Calu3 (cell line): Measurements from ENCODE around the gene CDK6. TPM values are rescaled to one million over a fixed set of nuclear protein-coding genes. Genes with fewer than 3 reads are reported as not detected.

Experiments used
- BruUV-seq: library from RNA; stranded (reverse); fragments of 400-500 nt; replicated peaks from 2 replicates; lab custom pipeline; 2021; lab: Mats Ljungman, UMichigan
- CTCF ChIA-PET: fragments of 300-600 bp; sonication (Branson Sonifier 250); formaldehyde crosslinking; loops from one replicate; lab custom pipeline; 2022; ENCODE audit warnings: antibody characterized with exemption; lab: Charles Lee
- DNase-seq: peaks from one replicate; pipeline ENCODE4 v3.0.0; 2022
- H3K27ac Mint-ChIP-seq: one replicate; pipeline ENCODE4 v1.8.0; 2022; ENCODE audit warnings: mixed read lengths; ENCODE audit not compliant: unreplicated experiment
- H3K27me3 Mint-ChIP-seq: one replicate; pipeline ENCODE4 v1.8.0; 2022; ENCODE audit warnings: mixed read lengths; ENCODE audit not compliant: unreplicated experiment
- H3K36me3 Mint-ChIP-seq: one replicate; pipeline ENCODE4 v1.8.0; 2022; ENCODE audit warnings: mild to moderate bottlenecking, moderate library complexity, mixed read lengths; ENCODE audit not compliant: insufficient read depth, unreplicated experiment
- H3K4me1 Mint-ChIP-seq: one replicate; pipeline ENCODE4 v1.8.0; 2022; ENCODE audit warnings: mild to moderate bottlenecking, low read depth, mixed read lengths; ENCODE audit not compliant: unreplicated experiment
- H3K4me3 Mint-ChIP-seq: one replicate; pipeline ENCODE4 v1.8.0; 2022; ENCODE audit warnings: mild to moderate bottlenecking, low read depth, moderate library complexity, mixed read lengths; ENCODE audit not compliant: unreplicated experiment
- H3K9me3 Mint-ChIP-seq: one replicate; pipeline ENCODE4 v1.8.0; 2022; ENCODE audit warnings: low read depth, mixed read lengths; ENCODE audit not compliant: unreplicated experiment
- intact Hi-C: fragments of 100-400 bp; cut with micrococcal nuclease; formaldehyde crosslinking; loops from one replicate; pipeline ENCODE4 v1.10.0; 2022; ENCODE audit not compliant: unreplicated experiment
- total RNA-seq: library from RNA; stranded (reverse); gene quantifications from 2 replicates; pipeline ENCODE4 v1.2.3, GENCODE V29; 2022
- TF ChIP-seq, protein P1 (sequence below): fragments of 200-600 bp; IDR thresholded peaks from one replicate; pipeline ENCODE4 v1.8.0; 2022; ENCODE audit warnings: antibody characterized with exemption; ENCODE audit not compliant: unreplicated experiment

Gene CDK6
- total RNA-seq, 1 experiment from 2014 or later: 87.9 TPM

DNA sequence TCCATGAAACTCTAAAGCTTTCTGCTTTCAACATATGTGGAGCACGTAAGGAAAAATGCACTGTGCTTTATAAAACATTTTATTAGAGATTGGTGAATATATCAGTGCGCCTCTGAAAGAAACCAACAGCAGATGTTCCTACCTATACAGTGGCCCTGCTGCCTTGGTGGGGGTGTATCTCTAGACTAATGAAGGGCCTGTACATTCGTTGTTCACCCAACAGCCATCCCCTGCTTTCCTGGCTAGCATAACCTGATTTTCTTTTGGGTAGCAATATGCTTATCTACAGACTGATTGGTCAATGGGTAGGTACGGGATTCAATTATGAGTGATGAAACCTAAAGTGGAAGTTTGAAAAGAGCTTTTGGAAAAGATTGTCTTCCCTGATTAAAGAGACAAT, 126.5 kb downstream of the CDK6 start:
- Mint-ChIP-seq H3K36me3 (peaks cover 28% of the 10 kb centered on the region), H3K9me3 (no peaks in the 10 kb centered on the region), H3K4me1 (peaks cover 41% of the 10 kb centered on the region), H3K4me3 (no peak overlapping the region), H3K27ac (no peak overlapping the region), H3K27me3 (no peaks in the 10 kb centered on the region)
- no TSS peak for BruUV-seq
- no peak for DNase-seq
- CTCF ChIA-PET: interaction anchor here (1.0 kb wide), 1 partner anchor 12 kb away, joined by 5 read pairs; no protein-coding TSS in a partner anchor
- intact Hi-C loops: no loop called here
- TF ChIP-seq, protein P1, sequence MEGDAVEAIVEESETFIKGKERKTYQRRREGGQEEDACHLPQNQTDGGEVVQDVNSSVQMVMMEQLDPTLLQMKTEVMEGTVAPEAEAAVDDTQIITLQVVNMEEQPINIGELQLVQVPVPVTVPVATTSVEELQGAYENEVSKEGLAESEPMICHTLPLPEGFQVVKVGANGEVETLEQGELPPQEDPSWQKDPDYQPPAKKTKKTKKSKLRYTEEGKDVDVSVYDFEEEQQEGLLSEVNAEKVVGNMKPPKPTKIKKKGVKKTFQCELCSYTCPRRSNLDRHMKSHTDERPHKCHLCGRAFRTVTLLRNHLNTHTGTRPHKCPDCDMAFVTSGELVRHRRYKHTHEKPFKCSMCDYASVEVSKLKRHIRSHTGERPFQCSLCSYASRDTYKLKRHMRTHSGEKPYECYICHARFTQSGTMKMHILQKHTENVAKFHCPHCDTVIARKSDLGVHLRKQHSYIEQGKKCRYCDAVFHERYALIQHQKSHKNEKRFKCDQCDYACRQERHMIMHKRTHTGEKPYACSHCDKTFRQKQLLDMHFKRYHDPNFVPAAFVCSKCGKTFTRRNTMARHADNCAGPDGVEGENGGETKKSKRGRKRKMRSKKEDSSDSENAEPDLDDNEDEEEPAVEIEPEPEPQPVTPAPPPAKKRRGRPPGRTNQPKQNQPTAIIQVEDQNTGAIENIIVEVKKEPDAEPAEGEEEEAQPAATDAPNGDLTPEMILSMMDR: no peak

DNA sequence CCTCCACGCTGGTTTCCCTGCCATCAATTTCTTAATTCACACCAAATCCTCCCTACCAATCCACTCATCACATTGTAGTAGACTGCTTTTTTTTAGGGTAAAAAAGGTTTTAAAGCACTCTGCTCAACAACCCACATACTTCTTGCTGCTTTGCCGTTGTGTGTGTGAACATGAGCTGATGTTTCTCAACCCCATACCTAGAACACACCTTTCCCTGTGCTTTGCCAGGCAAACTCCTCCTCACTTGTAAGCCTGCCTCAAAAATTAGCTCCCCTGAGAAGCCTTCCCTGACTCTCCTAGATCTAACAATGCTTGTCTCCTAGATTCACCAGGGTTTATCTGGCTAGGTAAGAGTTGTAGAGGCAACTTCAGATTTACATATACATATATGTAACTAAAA, 127.2 kb downstream of the CDK6 start:
- H3K36me3 Mint-ChIP-seq: peaks cover 25% of the 10 kb centered on the region
- peak overlapping the region; percentile 89 for H3K27ac Mint-ChIP-seq
- CTCF ChIA-PET: interaction anchor here (1.0 kb wide), 1 partner anchor 11 kb away, joined by 5 read pairs; no protein-coding TSS in a partner anchor
- no peaks in the 10 kb centered on the region for H3K27me3 Mint-ChIP-seq
- H3K9me3 Mint-ChIP-seq: no peaks in the 10 kb centered on the region
- H3K4me3 Mint-ChIP-seq: no peak overlapping the region
- peaks cover 46% of the 10 kb centered on the region for H3K4me1 Mint-ChIP-seq
- BruUV-seq: no TSS peak
- intact Hi-C loops: no loop called here
- DNase-seq: no peak
- TF ChIP-seq, protein P1: no peak

DNA sequence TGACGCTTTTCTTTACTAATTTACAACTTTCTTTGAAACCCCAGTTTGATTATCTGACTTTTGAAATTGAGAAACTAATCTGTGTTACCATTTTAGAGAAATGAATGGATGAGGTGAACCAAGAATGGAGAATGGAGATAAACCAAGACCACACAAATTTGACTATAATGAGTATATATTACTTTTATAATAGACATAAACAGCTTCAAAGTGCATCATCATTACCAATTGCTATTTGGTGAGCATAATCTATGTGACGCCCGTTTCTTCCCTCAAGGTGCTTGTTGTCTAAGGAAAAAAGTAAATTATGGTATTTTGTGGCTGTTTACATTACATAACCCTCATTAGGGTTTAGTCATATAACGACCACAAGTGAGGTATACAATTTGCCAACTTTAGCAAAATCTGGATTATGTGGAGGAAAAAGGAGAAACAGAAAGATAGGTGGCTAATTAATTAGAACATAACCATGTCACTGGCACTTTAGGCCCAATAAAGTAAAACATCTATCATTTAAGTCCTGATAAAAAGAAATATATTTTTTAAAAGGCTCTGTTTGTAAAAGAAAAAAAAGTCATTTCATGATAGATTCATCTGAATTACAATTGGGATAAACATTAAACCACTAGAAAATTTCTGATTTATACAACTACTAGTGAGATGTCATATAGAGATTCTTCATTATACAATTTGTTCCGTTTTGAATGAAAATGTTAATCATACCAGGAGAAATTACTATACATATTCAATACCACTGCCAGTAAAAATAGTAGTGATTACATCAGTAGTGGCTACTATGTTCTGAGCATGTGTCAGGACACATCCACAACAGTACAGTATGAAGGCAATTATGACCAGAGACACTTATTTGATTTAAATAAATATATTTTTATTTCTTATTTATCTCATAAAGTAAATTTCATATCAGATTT, 128.0 kb downstream of the CDK6 start:
- no peak for DNase-seq
- no peaks in the 10 kb centered on the region for H3K27me3 Mint-ChIP-seq
- CTCF ChIA-PET: interaction anchor here (1.0 kb wide), 1 partner anchor 10 kb away, joined by 5 read pairs; no protein-coding TSS in a partner anchor
- H3K4me1 Mint-ChIP-seq: peaks cover 49% of the 10 kb centered on the region
- no peak overlapping the region for H3K4me3 Mint-ChIP-seq
- intact Hi-C loops: no loop called here
- no peaks in the 10 kb centered on the region for H3K9me3 Mint-ChIP-seq
- TF ChIP-seq, protein P1: no peak
- peaks cover 20% of the 10 kb centered on the region for H3K36me3 Mint-ChIP-seq
- TSS peak; percentile 95 for BruUV-seq
- peak overlapping the region; percentile 89 for H3K27ac Mint-ChIP-seq

DNA sequence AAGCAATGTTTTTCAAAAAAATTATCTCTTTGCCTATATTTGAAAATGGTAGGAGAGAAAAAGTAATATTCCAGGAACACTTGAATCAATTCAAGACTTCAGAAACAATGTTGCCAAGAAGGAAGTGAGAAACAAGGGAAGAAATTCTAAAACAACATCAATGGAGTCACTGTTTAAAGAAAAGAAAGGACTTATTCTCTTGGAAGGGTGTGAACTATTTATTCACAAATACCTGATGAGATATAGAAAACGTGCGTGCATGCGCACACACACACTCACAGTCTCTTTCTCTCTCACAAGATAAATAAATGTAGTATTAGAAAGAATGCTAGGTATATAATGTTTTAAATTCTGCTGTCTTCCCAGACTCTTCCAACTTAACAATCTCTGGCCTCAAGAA, 128.9 kb downstream of the CDK6 start:
- Mint-ChIP-seq H3K4me1 (peaks cover 50% of the 10 kb centered on the region), H3K27ac (peak overlapping the region; percentile 89), H3K4me3 (peak overlapping the region; percentile 34), H3K27me3 (no peaks in the 10 kb centered on the region), H3K9me3 (no peaks in the 10 kb centered on the region), H3K36me3 (peaks cover 20% of the 10 kb centered on the region)
- TF ChIP-seq, protein P1: no peak
- DNase-seq: no peak
- CTCF ChIA-PET: no interaction called here
- BruUV-seq: no TSS peak
- intact Hi-C loops: no loop called here
